COLO829 (cell line): ENCODE results near the gene SMAD3.
"Not testable (repeated sequence)": the region's sequence is repeated elsewhere in the genome, so short reads cannot be mapped to it uniquely, and the experiment has no call there.

Experiments
- DNase-seq: peaks from one replicate; pipeline ENCODE4 v3.0.0; 2012; ENCODE audit warnings: low spot score

SMAD3 gene

GRCh38 chr15:67145312-67145610, 79.9 kb downstream of the SMAD3 start:
- DNase-seq: no peak

- DNase-seq: no peak
Observed at GRCh38 chr15:67145710-67146109, 80.3 kb downstream of the SMAD3 start.

DNA sequence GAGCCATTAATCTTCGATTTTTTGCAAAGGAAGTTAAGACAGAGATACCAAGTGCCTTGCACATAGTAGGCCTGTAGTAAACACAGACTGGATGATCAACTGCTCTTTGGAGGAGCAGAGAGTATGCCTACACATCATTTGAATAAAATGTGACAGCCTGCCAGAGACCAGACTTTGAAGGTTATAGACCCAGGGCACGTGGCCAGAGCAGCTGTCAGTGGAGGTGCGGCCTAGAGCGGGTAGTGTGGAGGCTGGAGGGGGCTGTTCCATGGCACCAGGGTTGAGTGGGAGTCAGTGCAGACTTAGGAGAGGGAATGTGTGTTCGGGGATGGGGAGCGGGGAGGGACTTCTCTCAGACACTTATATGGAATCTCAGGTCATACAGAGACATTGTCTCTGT, 80.8 kb downstream of the SMAD3 start:
- DNase-seq: no peak

- no peak for DNase-seq
Observed at GRCh38 chr15:67146875-67147381, 81.5 kb downstream of the SMAD3 start.

GRCh38 chr15:67147396-67147949, 82.1 kb downstream of the SMAD3 start:
- DNase-seq: no peak

- no peak for DNase-seq
Observed at GRCh38 chr15:67148196-67148701, 82.8 kb downstream of the SMAD3 start.

DNA sequence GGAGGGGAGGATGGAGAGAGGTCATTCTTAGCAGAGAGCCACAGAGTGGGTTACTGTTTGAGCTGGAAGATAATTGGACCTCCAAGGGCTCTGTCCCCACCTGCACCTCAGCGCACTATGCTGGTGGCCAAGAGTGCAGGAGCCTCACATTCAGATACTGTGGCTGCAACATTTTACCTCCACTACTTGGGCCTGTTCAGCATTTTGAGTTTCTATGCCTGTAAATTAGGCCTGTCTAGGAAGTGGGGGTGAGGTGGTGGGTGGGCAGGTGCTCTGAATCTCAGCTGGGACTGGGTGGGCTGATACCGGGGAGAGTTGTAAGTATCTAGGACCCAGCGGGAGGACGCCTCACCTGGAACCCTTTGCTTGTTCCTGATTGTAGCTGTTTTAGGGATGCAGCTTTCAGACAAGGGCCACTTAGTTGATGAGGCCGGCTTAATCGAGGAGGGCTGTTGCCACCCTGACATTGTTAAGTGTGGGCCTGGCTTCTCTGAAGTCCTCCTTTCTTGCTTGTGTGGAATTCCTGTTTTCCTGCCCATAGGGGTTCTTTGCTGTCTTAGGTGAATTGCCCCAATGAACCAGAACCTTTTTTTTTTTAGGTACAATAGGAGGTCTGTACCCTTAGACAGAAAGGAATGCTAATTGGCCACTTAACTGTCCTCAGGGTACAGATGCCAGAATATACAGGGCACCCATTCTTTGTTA, 83.8 kb downstream of the SMAD3 start:
- DNase-seq: peak; percentile 63

DNA sequence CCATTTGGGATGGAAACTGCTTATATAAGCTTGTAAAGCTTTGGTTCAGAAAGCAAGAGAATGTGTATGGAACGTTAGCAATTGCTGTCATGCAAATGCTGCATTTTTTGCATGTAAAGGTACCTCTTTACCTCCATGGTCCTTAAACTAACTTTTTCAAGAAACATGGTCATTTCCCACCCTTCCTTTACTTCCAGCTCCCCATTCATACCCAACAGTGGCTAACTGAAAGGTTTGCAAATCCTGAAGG, 84.3 kb downstream of the SMAD3 start:
- DNase-seq: no peak

DNA sequence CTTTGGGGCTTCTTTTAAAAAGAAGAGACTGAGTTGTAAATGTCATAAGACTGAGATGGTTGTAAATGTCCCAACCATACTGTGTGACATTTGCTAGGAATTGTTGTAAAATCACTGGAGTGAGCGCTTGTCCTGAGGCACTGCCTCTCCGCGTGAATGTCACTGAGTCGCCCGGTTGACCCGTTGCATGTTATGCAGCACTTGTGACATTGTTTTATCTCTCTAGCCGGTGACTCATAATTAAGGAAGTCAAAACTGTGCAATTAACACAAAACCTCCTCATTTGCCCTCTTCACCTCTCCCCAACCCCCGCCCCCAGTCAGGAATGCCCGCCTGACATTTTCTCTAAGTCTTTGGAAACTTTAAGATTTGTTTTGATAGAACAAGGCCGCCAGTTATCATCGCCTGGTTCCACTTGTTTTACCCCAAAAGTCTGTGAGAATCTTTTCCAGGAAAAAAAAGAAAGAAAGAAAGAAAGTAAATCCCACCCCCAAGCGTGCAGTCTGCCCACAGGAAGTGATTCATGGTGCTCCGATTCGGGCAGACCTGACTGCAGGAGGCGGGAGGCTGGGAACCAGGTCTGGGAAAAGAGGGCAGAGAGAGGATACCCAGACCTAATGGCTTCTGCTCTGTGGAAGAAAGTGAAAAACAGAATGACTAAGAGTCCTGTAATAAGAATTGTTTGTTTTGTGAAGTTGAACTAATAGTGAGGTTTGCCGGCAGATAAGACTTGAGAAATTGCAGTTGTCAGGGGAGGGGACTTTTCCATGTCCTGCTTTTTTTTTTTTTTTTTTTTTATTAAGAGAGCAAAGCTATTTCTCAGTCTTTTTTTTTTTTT, 84.8 kb downstream of the SMAD3 start:
- DNase-seq: peak; percentile 75

- no peak for DNase-seq
Observed at GRCh38 chr15:67152429-67152828, 87.0 kb downstream of the SMAD3 start.

GRCh38 chr15:67153044-67153443, 87.6 kb downstream of the SMAD3 start:
- DNase-seq: not testable (repeated sequence)

DNA sequence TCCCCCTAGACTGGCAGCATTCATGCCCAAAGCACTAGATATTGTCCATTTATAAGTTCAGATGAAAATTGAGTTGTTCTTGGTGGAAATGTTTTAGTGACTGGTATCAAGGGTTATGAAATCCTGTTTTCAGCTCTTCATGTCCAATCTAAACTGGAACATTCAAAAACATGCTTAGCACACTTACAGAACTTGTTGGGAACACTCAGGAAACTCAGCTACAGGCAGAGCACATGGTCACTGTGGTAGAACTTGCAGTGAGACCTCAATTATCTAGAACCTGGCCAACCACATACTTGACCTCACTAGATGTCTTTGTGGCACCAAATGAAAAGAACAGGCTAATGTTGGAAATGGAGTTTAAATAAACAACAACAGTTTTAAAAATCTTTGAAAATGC, 88.8 kb downstream of the SMAD3 start:
- DNase-seq: no peak

- DNase-seq: no peak
Observed at GRCh38 chr15:67156426-67156825, 91.0 kb downstream of the SMAD3 start.

DNA sequence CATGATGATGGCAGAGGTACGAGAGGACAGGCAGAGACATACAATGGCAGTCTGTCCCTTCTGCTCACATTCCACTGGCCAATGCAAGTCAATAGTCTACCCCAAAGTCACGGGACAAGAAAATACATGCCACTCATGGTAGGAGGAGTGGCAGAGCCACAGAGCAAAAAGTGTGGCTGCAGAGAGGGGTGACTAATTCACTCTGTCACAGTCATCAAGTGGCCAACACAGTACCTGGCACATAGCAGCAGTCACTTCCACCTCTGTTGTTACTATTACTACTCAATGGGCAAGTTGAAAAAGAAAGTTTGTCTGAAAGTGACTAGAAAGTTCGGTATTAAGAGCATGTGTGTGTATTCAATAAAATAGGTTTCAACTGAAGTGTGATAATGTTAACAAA, 91.4 kb downstream of the SMAD3 start:
- DNase-seq: no peak

DNA sequence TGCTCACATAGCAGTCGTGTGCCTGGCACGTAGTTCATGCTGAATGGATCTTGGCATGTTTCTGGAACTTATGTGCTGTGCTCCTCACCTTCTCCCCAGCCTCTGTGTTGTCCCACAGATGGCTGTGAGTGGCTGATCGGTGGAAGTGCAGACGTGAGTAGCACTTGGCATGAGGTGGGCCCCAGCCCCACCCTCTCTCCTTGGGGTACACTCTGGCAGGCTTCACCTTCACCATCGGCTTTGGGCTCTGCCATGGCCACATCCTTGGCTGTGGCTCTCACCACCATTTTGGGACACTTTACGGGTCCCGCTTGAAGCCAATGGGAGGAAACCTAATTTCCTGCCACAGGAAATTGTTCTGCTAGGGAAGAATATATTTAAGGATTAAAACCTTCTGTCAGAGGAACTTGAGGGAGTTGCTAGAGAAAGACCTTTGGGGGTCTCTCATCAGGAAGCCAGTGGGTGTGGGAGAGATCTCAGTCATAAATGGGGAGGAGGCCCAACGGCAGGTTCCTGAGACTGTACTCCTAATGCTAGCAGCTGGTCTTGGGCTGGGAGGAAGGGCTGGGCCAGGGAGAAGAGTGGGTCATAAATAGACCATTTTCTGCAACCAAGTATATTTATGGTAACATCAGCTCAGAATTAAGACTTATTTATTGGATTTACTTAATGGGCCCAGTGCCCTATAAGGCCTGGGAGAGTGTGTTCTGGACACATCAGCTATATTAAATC, 92.3 kb downstream of the SMAD3 start:
- no peak for DNase-seq

- no peak for DNase-seq
Observed at GRCh38 chr15:67158367-67158766, 93.0 kb downstream of the SMAD3 start.

DNA sequence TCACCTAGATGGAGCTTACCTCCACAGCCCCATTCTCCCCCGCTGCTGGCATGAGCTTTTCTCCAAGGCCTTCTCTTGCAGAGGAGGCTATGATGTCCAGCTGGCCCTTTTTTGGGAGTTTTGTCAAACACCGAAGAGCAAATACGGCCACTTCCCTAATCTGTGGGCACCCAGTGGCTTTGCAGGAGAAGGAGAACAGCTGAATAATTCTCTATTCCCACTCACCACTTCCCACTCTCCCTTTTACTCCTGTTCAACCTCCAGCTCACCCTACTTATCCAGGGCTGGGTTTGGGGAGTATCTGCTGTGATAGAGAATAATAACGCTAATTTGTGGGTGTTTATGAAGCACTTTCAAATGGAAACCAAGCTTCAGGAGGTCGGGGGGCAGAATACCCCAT, 96.0 kb downstream of the SMAD3 start:
- DNase-seq: no peak

DNA sequence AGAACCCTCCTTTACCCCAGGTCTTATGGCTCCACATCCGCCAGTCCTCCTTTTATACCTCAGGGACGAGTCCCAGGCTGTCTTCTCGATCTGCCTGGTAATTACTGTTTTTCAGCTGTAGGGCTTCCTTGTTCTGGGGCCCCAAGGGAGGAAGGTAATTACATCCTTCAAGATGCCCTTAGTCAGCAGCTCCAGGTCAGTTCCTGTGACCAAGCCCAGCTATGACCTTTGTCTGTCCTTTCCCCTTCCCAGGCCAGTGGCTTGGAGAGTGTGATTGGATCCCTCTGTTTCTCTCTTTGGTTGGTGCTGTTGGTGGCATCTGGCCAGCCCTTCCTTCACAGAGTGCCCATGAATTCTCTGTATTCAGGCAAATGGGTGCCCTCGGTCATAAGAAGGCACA, 96.5 kb downstream of the SMAD3 start:
- DNase-seq: peak; percentile 29

DNA sequence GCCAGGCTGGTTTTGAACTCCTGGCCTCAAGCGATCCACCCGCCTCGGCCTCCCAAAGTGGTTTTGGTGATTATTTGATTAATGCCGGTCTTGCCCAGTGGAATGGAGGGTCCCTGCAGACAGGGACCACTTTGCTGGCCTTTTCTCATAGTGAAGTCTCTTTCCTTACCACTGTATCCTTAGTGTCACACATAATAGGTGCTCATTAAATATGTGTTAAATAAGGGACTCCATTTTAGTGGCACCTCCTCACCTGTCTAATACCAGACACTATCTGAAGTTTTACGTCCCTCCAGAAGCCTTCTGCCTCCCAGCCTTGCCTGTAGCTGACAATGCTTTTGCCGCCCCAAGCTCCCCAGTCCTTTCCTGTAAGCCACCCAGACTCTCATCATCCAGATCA, 97.8 kb downstream of the SMAD3 start:
- no peak for DNase-seq

DNA sequence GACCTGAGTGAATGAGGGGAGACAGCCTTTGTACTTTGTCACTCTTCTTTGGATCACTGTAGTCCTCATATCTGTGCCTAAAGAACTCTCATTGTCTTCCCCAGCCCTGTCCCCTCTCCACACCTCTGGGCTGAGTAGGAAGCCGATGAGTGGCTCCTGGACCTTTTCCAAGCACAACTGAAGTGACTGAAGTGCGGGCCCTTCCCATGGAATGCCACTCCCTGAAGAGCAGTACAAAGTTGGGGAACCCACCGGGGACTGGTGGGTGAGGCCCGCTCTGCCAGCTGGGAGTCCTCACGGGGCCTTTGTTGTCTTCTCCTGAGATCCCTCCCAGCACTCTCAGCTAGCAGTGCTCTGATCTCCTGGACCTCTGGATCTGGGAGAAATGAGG, 99.0 kb downstream of the SMAD3 start:
- DNase-seq: no peak

DNA sequence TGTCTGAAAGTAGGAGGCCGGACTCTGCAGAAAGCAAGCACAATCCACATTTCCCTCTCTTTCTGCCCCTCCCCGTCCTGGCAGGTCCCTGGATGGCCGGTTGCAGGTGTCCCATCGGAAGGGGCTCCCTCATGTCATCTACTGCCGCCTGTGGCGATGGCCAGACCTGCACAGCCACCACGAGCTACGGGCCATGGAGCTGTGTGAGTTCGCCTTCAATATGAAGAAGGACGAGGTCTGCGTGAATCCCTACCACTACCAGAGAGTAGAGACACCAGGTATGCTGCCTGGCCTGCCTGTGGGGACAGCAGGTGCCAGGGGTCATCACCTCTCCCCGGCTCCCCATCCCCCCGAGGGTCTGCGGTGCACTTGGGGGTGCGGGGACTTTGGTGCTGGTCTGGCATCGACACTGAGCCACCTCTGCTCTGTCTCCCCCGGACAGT, 99.4 kb downstream of the SMAD3 start:
- DNase-seq: no peak
